Glomerular endothelial cell (primary cell): ENCODE measurements around the gene NKX6-2. TPM values are rescaled to one million over a fixed set of nuclear protein-coding genes. Genes with fewer than 3 reads are reported as not detected.

Experiments
- DNase-seq: peaks from one replicate; pipeline ENCODE4 v3.0.0-alpha.2; 2011; ENCODE audit warnings: low read depth, low spot score; ENCODE audit errors: extremely low read depth
- total RNA-seq: library from RNA; depleted of rRNA; stranded (reverse); fragments of >200 nt; gene quantifications from 2 replicates; pipeline ENCODE4 v1.2.3, GENCODE V29; 2015

NKX6-2 gene
- total RNA-seq, 1 donor from 2014 or later = not detected

DNA sequence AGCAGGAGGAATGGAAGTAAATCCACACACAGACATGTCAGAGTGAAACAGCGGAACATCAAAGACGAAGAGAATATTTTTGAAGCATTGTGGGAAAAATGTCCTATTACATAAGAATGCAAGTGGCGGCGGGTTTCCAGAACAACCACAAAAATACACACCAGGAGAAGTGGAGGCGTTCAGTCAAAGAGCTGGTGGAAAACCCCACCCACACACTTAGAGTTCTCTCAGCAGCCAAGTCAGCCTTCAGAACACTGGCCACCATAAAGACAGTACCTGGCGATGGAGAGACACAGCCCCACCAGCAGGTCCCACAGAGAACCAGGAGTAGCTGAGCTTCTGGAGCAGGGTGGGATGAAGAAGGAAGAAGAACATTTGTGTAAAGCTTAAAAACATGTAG lies 23.7 kb downstream of the NKX6-2 start:
- no peak for DNase-seq

DNA sequence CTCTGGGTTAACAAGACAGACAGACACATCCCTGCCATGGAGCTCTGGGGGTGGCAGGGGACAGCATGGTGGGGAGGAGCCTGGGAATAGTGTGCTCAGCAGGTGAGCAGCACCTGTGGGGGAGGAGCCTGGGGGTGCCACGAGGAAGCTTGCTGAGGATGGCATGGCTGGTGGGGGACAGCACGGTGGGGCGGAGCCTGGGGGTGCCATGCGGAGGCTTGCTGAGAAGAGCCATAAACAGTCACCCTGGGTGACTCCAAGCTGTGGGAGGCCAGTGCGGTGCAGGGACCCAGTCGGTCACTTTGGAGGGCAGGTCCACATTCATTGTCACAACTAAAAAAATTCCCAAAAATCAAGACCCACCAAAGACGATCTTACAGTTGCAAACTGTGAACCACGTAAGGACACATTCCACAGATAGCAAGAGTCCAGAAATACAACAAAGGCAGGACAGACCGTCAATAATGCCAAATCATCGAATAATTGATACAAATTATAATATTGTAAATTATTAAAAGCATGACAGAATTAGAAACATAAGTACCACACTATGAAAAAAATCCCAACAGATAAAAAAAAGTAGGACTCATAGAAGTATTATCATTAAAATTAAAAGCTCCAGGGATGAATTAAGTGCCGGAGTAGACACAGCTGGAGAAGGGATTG lies 24.4 kb downstream of the NKX6-2 start:
- DNase-seq = no peak

DNA sequence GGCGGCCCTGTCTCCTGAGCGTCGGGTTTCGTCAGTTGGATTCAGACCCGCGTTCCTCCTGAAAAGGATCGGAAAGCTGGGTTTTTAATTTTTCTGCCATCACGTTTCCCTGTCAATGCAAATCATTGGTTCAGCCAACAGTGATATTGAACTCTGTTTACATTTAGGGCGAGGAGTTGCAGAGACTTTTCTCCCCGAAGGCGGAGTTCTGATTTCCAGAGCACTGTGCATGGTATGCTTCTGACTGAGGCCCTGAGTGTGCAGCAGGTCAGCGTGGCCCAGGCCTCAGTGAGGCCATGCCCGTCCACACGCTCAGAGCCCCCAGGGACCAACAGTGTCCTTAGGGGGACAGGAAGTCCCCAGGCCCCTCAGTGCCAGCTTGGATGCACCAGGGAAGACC lies 27.1 kb downstream of the NKX6-2 start:
- DNase-seq = no peak

DNA sequence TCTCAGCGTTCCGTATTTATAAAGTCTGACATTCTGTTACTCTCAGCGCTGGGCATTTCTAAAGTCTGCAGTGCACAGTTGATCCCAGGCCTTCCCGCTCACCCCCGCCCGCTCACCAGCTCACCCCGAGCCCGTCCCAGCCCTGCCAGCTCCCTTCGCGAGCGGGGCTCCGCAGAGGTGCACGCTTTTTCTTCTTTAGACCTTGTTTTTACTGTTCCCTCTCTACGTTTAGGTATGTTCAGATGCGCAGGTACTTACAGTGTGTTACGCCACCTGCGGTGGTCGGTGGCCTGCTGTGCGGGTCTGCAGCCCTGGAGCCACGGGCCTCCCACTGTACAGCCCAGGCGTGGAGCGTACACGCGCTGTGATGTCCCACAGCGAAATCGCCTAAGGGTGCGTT lies 28.8 kb downstream of the NKX6-2 start:
- DNase-seq = no peak

DNA sequence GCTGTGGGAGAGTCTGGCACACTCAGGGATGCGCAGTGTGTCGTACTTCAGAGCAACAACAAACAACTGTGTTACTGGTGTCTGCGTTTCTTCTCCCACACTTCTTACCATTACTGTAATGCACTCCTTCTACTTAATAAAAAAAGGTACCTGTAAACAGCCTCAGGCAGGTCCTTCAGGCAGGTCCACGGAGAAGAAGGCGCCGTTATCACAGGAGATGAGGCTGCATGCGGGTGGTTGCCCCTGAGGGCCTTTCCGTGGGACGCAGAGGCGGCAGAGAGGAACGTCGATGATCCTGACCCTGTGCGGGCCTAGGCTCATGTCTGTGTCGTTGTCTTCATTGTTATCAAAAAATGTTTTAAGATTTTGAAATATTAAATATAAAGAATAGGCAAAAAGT lies 29.4 kb downstream of the NKX6-2 start:
- DNase-seq = no peak

DNA sequence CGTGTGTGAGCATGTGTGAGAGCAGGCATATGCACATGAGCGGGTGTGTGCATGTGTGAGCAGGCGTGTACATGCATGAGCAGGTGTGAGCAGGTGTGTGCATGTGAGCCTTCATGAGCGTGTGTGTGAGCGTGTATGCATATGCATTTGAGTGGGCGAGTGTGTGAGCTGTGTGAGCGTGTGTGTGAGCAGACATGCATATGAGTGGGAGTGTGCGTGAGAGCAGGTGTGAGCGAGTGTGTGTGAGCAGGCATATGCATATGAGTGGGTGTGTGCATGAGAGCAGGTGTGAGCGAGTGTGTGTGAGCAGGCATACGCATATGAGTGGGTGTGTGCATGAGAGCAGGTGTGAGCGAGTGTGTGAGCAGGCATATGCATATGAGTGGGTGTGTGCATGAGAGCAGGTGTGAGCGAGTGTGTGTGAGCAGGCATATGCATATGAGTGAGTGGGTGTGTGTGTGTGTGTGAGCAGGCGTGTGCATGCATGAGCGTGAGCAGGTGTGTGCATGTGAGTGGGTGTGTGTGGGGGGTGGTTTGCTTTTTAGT lies 30.7 kb downstream of the NKX6-2 start:
- DNase-seq = no peak

DNA sequence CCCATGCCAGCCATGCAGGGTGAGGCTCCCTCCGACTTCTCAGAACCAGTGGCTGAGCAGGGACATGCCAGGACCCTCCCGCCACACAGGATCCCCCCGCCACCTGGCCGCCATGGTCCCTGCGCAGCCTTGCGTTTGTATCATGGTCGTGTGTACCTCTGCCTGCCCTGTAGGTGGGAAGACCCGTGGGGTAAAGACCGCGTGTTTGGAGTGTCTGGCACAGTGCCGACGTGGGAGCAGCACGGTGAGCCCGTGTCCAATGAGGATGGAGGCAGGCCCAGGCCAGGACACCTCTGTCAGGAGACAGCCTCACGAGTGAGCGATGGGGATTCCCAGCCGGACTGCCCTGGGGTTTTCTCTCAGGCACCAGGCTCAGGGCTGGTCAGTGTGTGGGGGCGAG lies 31.9 kb downstream of the NKX6-2 start:
- DNase-seq = no peak

DNA sequence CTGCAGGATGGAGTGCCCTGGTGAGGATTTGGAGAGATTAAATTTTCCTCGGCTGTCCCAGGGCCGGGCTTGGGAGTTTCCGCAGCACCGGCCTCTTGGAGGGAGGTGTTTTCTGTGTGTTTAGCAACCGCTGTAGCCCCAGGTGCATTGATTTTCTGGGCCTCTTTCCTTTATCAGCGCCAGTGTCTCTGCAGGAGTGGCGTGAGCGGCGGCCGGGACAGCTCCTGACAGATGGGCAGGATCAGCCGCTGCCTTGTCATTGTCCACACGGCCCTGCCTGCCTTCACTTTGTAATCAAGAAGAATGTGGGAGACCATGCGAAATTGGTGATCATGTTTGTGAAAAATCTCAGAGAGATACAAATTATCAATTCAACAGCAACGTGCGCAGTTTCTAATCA lies 32.4 kb downstream of the NKX6-2 start:
- DNase-seq = no peak

DNA sequence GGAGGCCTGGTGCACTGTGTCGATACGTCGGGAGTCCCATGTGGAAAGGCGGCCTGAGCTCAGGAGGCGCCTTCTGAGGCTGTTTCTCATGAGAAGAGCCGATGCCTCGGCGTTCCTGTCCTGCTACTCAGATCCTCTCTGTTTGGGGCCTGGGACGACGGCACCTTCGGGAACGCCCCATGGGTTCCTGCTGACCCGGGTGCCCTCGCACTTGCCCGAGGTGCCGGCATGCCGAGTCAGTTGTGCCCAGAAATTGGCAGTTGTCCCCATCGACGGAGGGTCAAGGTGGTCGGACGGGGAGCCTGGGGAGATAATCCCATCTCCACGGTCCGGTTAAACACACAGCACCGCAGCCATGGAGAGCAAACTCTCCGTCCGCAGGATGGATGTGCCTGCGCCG lies 33.0 kb downstream of the NKX6-2 start:
- no peak for DNase-seq

DNA sequence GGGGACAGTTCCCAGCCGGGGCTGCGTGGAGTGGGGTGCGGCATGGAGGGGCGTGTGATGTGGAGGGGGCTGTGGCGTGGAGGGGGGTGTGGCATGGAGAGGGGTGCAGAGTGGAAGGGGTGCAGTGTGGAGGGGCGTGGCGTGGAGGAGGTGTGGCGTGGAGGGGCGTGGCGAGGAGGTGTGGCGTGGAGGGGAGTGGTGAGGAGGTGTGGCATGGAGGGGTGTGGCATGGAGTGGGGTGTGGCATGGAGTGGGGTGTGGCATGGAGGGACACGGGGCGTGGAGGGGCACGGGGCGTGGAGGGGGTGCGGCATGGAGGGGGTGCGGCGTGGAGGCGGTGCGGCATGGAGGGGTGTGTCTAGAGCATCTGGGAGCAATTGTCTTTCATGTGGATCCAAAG lies 33.6 kb downstream of the NKX6-2 start:
- no peak for DNase-seq

DNA sequence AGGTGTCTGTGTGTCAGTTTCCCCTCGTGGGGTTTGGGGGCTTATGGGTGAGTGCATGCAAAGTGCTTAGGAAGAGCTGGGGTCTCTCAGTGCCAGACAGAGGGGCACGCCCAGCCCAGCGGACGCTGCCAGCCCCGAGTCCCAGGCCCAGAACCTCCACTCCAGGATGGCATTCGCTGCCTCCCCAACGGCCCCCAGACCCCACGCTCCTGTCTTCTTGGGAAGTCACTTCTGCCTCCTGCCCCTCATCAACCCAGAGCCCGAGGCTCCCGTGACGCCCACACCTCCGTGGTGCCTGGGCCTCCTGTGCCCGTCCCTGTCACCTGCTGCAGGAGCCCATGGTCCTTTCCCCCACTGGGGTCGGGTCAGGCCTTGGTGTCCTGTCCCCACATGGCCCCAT lies 35.0 kb downstream of the NKX6-2 start:
- no peak for DNase-seq

DNA sequence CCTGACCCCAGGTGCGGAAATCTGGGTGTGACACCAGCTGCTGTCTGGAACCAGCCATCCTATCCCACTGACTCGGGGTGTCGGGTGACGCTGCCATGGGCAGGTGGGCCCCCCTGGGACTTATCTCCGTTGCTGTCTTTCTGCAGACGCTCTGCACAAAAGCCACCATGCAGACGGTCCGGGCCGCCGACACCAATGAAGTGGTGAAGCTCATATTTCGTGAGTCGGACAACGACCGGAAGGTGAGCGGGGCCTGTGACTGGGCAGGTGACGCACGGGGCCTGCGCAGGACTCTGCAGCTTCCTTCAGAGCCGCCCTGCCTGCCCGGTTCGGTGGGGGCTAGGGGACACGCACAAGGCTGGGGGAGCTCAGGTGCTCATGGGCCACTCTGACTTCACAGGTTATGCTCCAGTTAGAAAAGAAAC lies 36.6 kb downstream of the NKX6-2 start:
- DNase-seq = no peak

DNA sequence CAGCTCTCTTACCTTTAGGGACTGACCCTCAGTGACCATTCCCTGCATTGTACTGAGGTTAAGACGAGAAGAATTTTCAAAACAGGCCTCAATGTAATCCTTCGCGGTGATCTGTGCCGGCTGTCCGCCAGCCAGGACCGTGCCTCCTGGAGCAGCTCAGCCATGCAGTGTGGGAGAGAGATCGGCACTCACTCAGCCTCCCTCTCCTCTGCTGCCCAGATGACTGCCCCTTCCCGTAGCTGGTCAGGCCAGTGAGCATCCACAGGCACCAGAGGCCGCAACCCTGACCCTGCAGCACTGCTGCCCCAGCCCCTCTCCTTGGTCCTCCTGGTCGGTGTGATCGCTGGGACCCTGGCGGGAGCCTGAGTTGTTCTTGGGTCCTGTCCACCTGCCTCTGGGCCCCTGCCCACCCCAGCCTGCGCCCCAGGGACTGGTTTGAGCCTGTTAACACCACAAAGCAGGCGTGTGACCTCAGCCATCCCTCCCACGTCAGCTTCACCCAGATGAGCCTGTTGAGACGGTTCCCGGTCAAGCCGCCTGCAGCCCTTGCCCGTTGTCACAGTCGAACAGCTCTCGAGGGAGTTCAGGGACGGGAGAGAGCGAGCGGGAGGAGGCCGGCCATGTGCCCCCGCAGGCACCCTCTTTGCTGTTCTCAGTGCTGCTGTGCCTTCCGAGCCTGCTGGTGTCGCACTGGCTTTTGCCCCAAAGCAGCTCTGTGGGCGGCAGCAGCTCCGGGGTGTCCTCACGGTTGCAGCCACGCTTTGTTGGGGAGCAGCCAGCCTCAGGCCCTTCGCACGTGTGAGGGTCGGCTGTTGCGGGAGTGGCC lies 37.2 kb downstream of the NKX6-2 start:
- DNase-seq = no peak

DNA sequence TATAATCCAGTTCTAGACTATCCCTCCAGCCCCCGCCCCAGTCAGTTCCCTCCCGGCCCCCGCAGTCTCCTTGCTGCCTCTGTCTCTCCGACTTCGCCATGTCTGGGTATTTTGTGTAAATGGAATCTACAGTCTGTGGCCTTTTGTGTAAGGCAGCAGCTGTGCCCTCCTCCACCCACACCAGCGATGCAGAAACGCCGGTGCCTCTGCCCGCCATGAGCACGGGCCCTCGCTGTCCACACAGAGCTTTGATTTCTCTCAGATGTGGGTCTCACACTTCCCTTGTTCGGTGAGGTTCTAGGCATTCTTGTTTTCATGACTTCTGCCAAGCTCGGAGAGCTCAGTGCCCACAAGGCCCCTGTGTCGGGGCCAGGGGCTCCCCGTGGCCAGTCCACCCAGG lies 37.8 kb downstream of the NKX6-2 start:
- DNase-seq = no peak

DNA sequence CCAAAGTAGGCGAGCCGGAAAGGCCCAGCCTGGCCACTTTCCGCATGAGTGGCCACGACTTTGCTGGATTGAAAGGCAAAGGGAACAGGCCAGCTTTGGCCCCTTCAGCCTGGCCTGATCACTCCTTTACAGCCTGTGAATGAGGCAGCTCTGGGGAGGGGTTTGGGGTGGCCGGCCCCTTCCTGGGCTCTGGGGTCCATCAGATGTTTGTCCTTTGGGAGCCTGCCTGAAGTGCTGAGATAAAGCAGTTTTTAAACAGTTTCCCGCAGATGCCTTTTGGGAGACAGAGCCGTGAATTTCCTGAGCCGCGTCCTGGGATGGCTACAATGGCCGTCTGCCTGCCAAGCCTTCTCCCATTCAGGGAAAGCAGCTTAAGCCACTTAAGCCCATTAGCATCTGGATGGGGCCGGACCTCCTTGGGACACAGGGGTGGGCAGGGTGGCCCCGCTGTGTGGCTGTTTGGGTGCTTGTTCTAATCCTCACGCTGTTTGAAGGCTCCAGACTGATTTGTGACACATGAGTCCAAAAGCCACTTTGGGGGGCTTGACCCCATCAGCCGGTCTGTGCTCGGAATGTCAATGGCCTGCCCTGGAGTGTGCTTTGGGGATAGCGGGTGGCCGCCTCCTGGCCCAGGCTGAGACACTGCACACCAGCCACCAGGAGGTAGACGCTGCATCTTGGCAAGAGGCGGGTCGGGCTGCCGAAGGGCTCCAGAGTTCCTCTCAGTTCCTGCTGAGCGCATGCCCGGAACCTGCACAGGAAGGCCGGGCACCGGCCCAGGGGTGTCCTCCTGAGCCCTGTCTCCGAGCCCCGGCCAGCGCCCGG lies 38.9 kb downstream of the NKX6-2 start:
- no peak for DNase-seq

DNA sequence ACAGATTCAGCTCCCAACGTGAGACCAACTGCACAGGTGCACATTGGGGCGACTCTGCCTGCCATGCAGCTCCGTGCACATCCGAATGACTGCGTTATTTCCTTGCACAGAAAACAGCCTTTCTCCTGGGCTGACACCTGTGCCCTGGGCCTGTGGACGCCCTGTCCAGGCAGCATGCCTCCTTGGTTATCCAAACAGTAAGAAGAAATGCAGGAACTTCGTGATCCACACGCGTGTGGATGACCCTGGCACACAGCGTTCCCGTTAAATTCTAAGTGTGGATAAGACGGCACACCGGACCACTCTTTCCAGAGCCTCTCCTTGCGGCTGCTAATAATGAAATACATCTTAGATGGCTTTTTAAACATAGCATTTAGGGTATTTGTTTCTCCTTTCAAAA lies 39.6 kb downstream of the NKX6-2 start:
- DNase-seq = no peak

DNA sequence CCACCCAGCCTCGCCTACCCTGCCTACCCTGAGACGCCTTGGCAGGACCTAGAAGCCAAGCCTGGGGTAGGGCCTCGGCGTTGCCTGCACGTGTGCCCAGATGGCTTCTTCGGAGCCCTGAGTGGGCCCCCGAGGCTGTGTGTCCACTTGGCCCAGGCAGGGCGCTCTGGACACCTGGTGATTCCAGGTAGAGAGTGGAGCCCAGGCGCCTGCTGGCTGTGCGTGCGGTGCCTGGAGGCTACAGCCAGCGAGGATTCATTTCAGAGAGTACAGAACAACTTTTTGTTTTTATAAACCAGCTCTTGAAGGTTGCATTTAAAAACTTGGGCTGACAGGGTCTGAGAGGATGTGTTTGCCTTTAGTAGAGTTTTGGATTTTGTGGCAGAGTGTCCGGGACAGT lies 40.0 kb downstream of the NKX6-2 start:
- no peak for DNase-seq

DNA sequence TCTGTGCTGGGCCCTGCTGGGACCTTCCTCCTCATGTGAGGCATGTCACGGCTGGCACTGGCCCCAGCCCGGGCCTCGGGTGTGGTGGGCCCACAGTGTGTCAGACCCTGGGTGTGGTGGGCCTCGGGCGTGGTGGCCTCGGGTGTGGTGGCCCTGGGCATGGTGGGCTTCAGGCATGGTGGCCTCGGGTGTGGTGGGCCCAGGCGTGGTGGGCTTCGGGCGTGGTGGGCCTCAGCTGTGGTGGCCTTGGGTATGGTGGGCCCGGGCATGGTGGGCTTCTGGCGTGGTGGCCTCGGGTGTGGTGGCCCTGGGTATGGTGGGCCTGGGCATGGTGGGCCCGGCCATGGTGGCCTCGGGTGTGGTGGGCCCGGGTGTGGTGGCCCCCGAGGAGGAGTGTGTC lies 40.4 kb downstream of the NKX6-2 start:
- DNase-seq = no peak

DNA sequence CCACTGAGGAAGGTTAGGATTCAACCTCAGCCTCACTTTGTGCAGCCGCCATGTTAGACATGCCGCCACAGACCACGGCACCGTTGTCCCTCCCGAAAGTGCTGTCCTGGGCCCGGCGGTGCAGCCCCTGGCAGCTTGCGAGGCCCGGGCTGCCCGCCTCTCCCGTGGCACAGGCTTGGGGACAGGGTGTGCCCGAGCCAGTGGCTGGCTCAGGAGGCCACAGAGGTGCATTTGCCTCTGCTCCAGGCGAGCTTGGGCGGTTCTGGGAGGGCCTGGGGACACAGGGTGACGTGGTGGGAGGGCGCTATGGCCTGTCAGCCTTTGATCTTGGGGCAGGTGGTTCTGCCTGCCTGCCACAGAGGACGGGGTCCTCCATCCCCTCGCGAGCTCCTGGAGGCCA lies 41.1 kb downstream of the NKX6-2 start:
- no peak for DNase-seq

DNA sequence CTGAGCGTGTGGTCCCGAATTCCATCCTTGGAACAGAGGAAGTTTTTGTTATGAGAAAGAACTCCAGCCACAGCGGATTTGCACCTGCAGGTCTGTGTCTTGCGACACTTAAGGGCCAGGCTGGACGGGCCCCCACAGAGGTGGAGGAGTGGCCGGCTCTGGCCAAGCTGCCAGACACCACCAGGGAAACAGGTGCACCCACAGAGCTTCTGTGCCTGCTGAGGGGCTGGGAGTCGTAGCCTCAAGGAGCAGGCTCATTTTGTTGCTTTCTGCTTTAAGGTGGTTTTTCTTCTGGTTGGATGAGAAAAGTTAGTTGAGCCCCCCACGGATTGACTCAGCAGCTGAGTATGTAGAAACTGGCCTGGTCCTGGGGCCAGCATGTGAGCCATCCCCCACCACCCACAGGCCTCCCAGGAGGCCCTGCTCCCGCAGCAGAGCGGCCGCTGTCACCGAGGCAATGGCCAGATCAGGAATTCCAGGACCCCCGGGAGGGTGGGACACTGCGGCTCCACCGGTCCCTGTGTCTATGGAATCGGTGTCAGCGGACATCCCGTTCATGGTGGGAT lies 41.9 kb downstream of the NKX6-2 start:
- no peak for DNase-seq
